Neural cell (in vitro differentiated cells): ENCODE measurements around the gene EIF4H.

ENCODE experiments used
- EZH2 ChIP-seq: fragments of 200-600, 300-800 bp; shearing (Covaris generic), sonication (generic); IDR thresholded peaks from 2 replicates; pipeline ENCODE4 v1.6.1; 2014; ENCODE audit warnings: antibody characterized with exemption, low read length, borderline replicate concordance, mild to moderate bottlenecking; ENCODE audit not compliant: insufficient read depth, poor library complexity, severe bottlenecking
- MXI1 ChIP-seq: fragments of 450-650 bp; conservative IDR thresholded peaks from 2 replicates; pipeline ENCODE4 v1.6.1; 2014; ENCODE audit warnings: antibody characterized with exemption, mild to moderate bottlenecking; ENCODE audit not compliant: poor library complexity, severe bottlenecking
- TAF1 ChIP-seq: IDR thresholded peaks from 2 replicates; pipeline ENCODE4 v1.6.1; 2012; ENCODE audit warnings: low read depth
- TF ChIP-seq, protein P1 (sequence below): fragments of 450-650 bp; IDR thresholded peaks from 2 replicates; pipeline ENCODE4 v1.5.1; 2014; ENCODE audit warnings: antibody characterized with exemption, mild to moderate bottlenecking, moderate library complexity; ENCODE audit not compliant: poor library complexity, severe bottlenecking

DNA sequence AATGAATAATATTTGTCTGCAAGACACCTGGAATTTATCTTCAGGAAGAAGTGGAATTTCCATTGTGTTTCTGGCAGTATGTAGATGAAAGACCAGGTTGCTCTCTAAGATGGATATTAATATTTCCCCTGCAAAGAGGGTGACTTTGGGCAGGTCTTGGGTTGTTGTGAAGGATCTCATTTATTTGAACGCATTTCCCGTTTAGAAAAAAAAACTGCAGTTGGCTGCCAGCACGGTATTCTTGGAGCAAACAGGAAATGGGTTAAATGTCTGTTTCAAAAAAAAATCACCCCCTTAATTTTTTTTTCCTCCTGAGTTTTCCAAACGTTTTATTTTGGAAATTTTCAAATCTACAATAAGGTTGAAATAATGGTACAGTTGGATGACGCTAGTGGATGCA lies 11.5 kb downstream of the EIF4H start:
- TF ChIP-seq, protein P1, sequence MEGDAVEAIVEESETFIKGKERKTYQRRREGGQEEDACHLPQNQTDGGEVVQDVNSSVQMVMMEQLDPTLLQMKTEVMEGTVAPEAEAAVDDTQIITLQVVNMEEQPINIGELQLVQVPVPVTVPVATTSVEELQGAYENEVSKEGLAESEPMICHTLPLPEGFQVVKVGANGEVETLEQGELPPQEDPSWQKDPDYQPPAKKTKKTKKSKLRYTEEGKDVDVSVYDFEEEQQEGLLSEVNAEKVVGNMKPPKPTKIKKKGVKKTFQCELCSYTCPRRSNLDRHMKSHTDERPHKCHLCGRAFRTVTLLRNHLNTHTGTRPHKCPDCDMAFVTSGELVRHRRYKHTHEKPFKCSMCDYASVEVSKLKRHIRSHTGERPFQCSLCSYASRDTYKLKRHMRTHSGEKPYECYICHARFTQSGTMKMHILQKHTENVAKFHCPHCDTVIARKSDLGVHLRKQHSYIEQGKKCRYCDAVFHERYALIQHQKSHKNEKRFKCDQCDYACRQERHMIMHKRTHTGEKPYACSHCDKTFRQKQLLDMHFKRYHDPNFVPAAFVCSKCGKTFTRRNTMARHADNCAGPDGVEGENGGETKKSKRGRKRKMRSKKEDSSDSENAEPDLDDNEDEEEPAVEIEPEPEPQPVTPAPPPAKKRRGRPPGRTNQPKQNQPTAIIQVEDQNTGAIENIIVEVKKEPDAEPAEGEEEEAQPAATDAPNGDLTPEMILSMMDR: no peak
- TF ChIP-seq EZH2 (no peak), TAF1 (no peak), MXI1 (no peak)
